Esophagus squamous epithelium (tissue), 5 donors: ENCODE results near the gene LGMN. TPM values are rescaled to one million over a fixed set of nuclear protein-coding genes. Genes with fewer than 3 reads are reported as not detected.
A peak's percentile ranks its signal among the peaks of the same experiment; 100 is the strongest.

Experiments used
- DNase-seq: peaks from one replicate; lab custom pipeline; 2025; lab: John Stamatoyannopoulos, UW
- H3K27ac ChIP-seq, 4 donors: fragments of 200-600 bp; sonication (generic); one replicate each; pipeline ENCODE4 v1.5.1; 2016 to 2019; ENCODE audit warnings: mild to moderate bottlenecking in 1 of 4
- H3K27me3 ChIP-seq, 4 donors: fragments of 200-600 bp; sonication (generic); 1 replicate in 3 of 4; 2 replicates in 1 of 4; pipeline versions ENCODE4 v1.5.1 to v1.6.0; 2017 to 2021; ENCODE audit warnings: antibody characterized with exemption in 1 of 4
- H3K36me3 ChIP-seq, 3 donors: fragments of 200-600 bp; sonication (generic); one replicate each; pipeline ENCODE4 v1.5.1; 2016 to 2019
- H3K4me1 ChIP-seq, 3 donors: fragments of 200-600 bp; sonication (generic); one replicate each; pipeline ENCODE4 v1.5.1; 2017 to 2019
- H3K4me3 ChIP-seq, 4 donors: fragments of 200-600 bp; sonication (generic); 1 replicate in 3 of 4; 2 replicates in 1 of 4; pipeline ENCODE4 v1.5.1; 2016 to 2019; ENCODE audit warnings: mild to moderate bottlenecking in 2 of 4, moderate library complexity in 1 of 4
- H3K9me3 ChIP-seq, 3 donors: fragments of 200-600 bp; sonication (generic); one replicate each; pipeline ENCODE4 v1.5.1; 2016 to 2019
- CTCF ChIP-seq, 6 experiments: fragments of 450-650 bp in 4 of 6; fragments of 200-600 bp in 2 of 6; sonication (generic) in 2 of 6; IDR thresholded peaks; one replicate each; pipeline ENCODE4 v1.5.1; 2016 to 2019; ENCODE audit warnings: antibody characterized with exemption in 6 of 6, mild to moderate bottlenecking in 4 of 6, moderate library complexity in 4 of 6
- POLR2A ChIP-seq, 4 donors: fragments of 450-650 bp; IDR thresholded peaks; one replicate each; pipeline ENCODE4 v1.6.1; 2017; ENCODE audit warnings: antibody characterized with exemption in 4 of 4, mild to moderate bottlenecking in 4 of 4, moderate library complexity in 3 of 4
- WGBS, 2 donors: methylation state at CpG; one replicate each; pipeline ENCODE4 v1.1.5; 2018; 5-methylcytosine and 5-hydroxymethylcytosine counted together
- intact Hi-C: fragments of 100-400 bp; cut with DNase I; formaldehyde crosslinking; loops from one replicate; pipeline ENCODE4 v1.15.0; 2022
- total RNA-seq, 4 donors: library from RNA; depleted of rRNA; stranded (reverse); fragments of >200 nt; gene quantifications; one replicate each; pipeline ENCODE4 v1.1.0, GENCODE V29; 2016
- donor health status: DM: yes; HTN: yes; CAD: no.

LGMN gene
- total RNA-seq, 4 donors from 2014 or later, result 42.6 to 107 (median 70.8) TPM

DNA sequence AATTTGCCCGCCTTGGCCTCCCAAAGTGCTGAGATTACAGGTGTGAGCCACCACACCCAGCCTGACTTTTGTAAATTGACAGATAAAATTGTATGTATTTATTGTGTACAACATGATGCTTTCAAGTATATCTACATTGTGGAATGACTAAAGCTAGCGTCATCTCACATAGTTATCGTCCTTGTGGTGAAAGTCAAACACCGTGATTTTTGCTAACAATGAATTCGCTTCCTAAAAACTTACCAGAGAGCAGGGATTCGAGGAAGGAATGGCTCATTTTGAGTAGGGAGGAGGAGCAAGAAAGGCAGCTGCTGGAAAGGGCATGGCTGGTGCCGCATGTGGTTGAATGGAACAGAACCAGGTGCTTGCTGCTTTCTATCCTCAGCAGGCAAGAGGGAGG, 85.4 kb downstream of the LGMN start:
- 84 to 91% methylated on average over 7 of the region's 7 CpGs for WGBS, 2 donors
- H3K27ac ChIP-seq, result no peak overlapping the region
- no peak overlapping the region for H3K4me3 ChIP-seq

DNA sequence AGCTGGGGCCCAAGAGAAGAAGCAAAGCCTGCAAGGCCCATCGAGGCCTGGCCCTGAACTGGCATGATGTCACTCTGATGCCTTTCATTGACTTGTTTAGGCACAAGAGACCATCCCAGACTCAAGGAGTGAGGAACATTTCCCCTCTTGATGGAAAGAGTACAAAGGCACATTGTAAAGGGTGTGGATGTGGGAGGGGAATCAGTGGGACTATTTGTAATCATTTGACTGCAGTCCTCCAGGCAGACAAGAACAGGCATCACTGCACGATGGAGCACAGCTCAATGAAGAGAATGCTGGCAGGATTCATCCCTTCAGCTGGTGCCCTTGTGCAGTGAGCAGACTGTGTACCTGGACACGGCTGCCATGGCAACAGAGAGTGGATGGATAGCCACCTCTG, 87.9 kb downstream of the LGMN start:
- Histone ChIP-seq H3K4me3 (no peak overlapping the region), H3K4me1 (peaks cover 0 to 36% (median 4%) of the 10 kb centered on the region in 3 donors), H3K27me3 (no peaks in the 10 kb centered on the region), H3K27ac (peak overlapping the region in 3 of 4 donors; percentile 54 to 87 (median 70)), H3K9me3 (no peaks in the 10 kb centered on the region), H3K36me3 (peaks cover 0 to 40% (median 0%) of the 10 kb centered on the region in 3 donors)
- no peak for TF ChIP-seq POLR2A (IDR thresholded peaks at IDR 0.05)
- no peak for TF ChIP-seq CTCF (IDR thresholded peaks at IDR 0.05)
- no peak for DNase-seq
- intact Hi-C loops, result no loop called here
- 62 to 71% methylated on average over 2 of the region's 3 CpGs for WGBS, 2 donors

More for the DNA sequence above, 85.4 kb downstream of the LGMN start:
- peaks cover 0 to 23% (median 4%) of the 10 kb centered on the region in 3 donors for H3K4me1 ChIP-seq
- intact Hi-C loops, result no loop called here
- TF ChIP-seq CTCF (IDR thresholded peaks at IDR 0.05) (no peak), POLR2A (IDR thresholded peaks at IDR 0.05) (no peak)
- H3K36me3 ChIP-seq, result peaks cover 0 to 40% (median 0%) of the 10 kb centered on the region in 3 donors
- no peak for DNase-seq
- no peaks in the 10 kb centered on the region for H3K9me3 ChIP-seq
- no peaks in the 10 kb centered on the region for H3K27me3 ChIP-seq

- 61 to 70% methylated on average over 8 of the region's 11 CpGs for WGBS, 2 donors
- Histone ChIP-seq H3K27me3 (no peaks in the 10 kb centered on the region), H3K27ac (peak overlapping the region; percentile 10 to 87 (median 70)), H3K4me1 (peaks cover 0 to 36% (median 4%) of the 10 kb centered on the region in 3 donors), H3K4me3 (no peak overlapping the region), H3K9me3 (no peaks in the 10 kb centered on the region), H3K36me3 (peaks cover 0 to 40% (median 0%) of the 10 kb centered on the region in 3 donors)
- no peak for TF ChIP-seq POLR2A (IDR thresholded peaks at IDR 0.05)
- intact Hi-C loops, result no loop called here
- no peak for DNase-seq
Measured at GRCh38 chr14:92659765-92660561, 88.5 kb downstream of the LGMN start.

DNA sequence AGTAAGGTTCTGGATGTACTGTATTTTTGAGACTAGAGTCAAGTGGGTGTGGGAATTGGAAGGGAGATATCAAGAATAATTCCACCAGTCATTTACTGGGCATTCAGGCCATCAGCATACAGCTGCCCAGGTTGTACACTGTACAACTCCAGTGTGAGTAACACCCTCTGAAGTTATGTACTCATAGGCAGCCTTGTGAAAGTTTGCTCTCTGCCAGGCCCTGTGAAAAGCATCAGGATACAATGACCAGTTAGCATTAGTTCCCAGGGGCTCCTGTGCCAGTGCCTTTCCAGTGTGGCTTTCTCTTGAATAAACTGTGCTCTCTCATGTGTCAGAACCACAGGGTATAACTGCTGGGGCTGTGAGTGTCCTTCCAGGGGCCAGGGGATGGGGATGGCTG, 89.7 kb downstream of the LGMN start:
- no peak for TF ChIP-seq CTCF (IDR thresholded peaks at IDR 0.05)
- TF ChIP-seq POLR2A (IDR thresholded peaks at IDR 0.05), result no peak
- Histone ChIP-seq H3K36me3 (peaks cover 0 to 40% (median 0%) of the 10 kb centered on the region in 3 donors), H3K27me3 (no peaks in the 10 kb centered on the region), H3K4me3 (no peak overlapping the region), H3K27ac (peak overlapping the region in 3 of 4 donors; percentile 68 to 87 (median 70)), H3K9me3 (no peaks in the 10 kb centered on the region), H3K4me1 (peaks cover 0 to 36% (median 4%) of the 10 kb centered on the region in 3 donors)
- intact Hi-C loops, result no loop called here
- DNase-seq, result no peak

GRCh38 chr14:92658160-92658559, 90.3 kb downstream of the LGMN start:
- DNase-seq, result no peak
- Histone ChIP-seq H3K9me3 (no peaks in the 10 kb centered on the region), H3K4me1 (peaks cover 0 to 36% (median 4%) of the 10 kb centered on the region in 3 donors), H3K36me3 (peaks cover 0 to 35% (median 0%) of the 10 kb centered on the region in 3 donors), H3K4me3 (no peak overlapping the region), H3K27me3 (no peaks in the 10 kb centered on the region), H3K27ac (peak overlapping the region in 3 of 4 donors; percentile 68 to 73 (median 70))
- intact Hi-C loops, result no loop called here
- TF ChIP-seq POLR2A (IDR thresholded peaks at IDR 0.05) (no peak), CTCF (IDR thresholded peaks at IDR 0.05) (no peak)
- 78 to 83% methylated on average over 4 to 10 of the region's 13 CpGs for WGBS, 2 donors
